H1 (cell line): Measurements from ENCODE around the gene DIP2B. TPM values are rescaled to one million over a fixed set of nuclear protein-coding genes. Genes with fewer than 3 reads are reported as not detected.

ENCODE experiments used
- CTCF ChIA-PET: fragments of 300-600 bp; sonication (Branson Sonifier 250); formaldehyde crosslinking; loops from one replicate; lab custom pipeline; 2021; ENCODE audit not compliant: partially characterized antibody; lab: Charles Lee
- POLR2A ChIA-PET: fragments of 300-600 bp; sonication (Branson Sonifier 250); formaldehyde crosslinking; loops from one replicate; lab custom pipeline; 2021; ENCODE audit warnings: inconsistent platforms; ENCODE audit not compliant: partially characterized antibody; lab: Charles Lee
- DNase-seq, 2 experiments: peaks; one replicate each; pipeline versions ENCODE4 v3.0.0 to v3.0.0-alpha.2; 2010 to 2022; ENCODE audit warnings: low spot score in 2 of 2, low read depth in 1 of 2, mixed read lengths in 1 of 2
- FAIRE-seq: peaks from 2 replicates; lab custom pipeline; 2011; peaks lifted over from hg19 to GRCh38; lab: Jason Lieb, UNC
- H2AFZ ChIP-seq: 2 replicates; pipeline ENCODE4 v1.8.1; 2012; ENCODE audit warnings: low read length, inconsistent platforms
- H2AK5ac ChIP-seq: 2 replicates; pipeline ENCODE4 v1.6.1; 2013; ENCODE audit warnings: low read depth, low read length
- H2BK120ac ChIP-seq: replicated peaks from 2 replicates; pipeline ENCODE3; 2013; ENCODE audit warnings: low read depth, low read length, inconsistent platforms
- H2BK12ac ChIP-seq: 2 replicates; pipeline ENCODE4 v1.6.1; 2013; ENCODE audit warnings: low read depth, low read length
- H2BK15ac ChIP-seq: 2 replicates; pipeline ENCODE4 v1.6.1; 2013; ENCODE audit warnings: low read length
- H2BK20ac ChIP-seq: 2 replicates; pipeline ENCODE4 v1.6.1; 2013; ENCODE audit warnings: low read length
- H2BK5ac ChIP-seq: 2 replicates; pipeline ENCODE4 v1.6.1; 2013; ENCODE audit warnings: low read depth, low read length
- H3K14ac ChIP-seq: 2 replicates; pipeline ENCODE4 v1.6.1; 2013; ENCODE audit warnings: inconsistent platforms; ENCODE audit not compliant: insufficient read length
- H3K18ac ChIP-seq: 2 replicates; pipeline ENCODE4 v1.6.1; 2013; ENCODE audit warnings: low read length; ENCODE audit errors: extremely low read depth
- H3K23ac ChIP-seq: 2 replicates; pipeline ENCODE4 v1.6.1; 2013; ENCODE audit warnings: inconsistent platforms; ENCODE audit not compliant: insufficient read length
- H3K23me2 ChIP-seq: 2 replicates; pipeline ENCODE4 v1.6.1; 2013; ENCODE audit warnings: low read depth, low read length
- H3K27ac ChIP-seq: 2 replicates; pipeline ENCODE4 v1.6.1; 2011; ENCODE audit warnings: low read depth, low read length, inconsistent platforms
- H3K27me3 ChIP-seq, 4 experiments: replicated peaks in 1 of 4; 1 replicate in 1 of 4; 2 replicates in 3 of 4; pipeline versions ENCODE4 v1.6.1 to v1.8.1; 2011 to 2013; ENCODE audit warnings: low read length in 3 of 4, mild to moderate bottlenecking in 3 of 4, inconsistent platforms in 2 of 4, mixed read lengths in 2 of 4, moderate library complexity in 1 of 4; ENCODE audit not compliant: control insufficient read depth in 3 of 4, insufficient read depth in 3 of 4; ENCODE audit errors: extremely low read depth in 1 of 4
- H3K36me3 ChIP-seq, 4 experiments: 2 replicates each; pipeline versions ENCODE4 v1.6.1 to v1.8.1; 2011 to 2013; ENCODE audit warnings: mild to moderate bottlenecking in 4 of 4, low read length in 3 of 4, moderate library complexity in 2 of 4, control low read depth in 1 of 4, inconsistent platforms in 1 of 4; ENCODE audit not compliant: insufficient read depth in 4 of 4, control insufficient read depth in 2 of 4
- H3K4ac ChIP-seq: replicated peaks from 2 replicates; pipeline ENCODE3; 2013; ENCODE audit warnings: low read length, low read depth, mixed read lengths, inconsistent platforms; ENCODE audit not compliant: insufficient read length
- H3K4me1 ChIP-seq, 4 experiments: replicated peaks in 1 of 4; 1 replicate in 1 of 4; 2 replicates in 3 of 4; pipeline versions ENCODE4 v1.6.1 to v1.8.1; 2011 to 2013; ENCODE audit warnings: low read length in 3 of 4, inconsistent platforms in 2 of 4, mixed read lengths in 1 of 4; ENCODE audit not compliant: insufficient read depth in 4 of 4, control insufficient read depth in 3 of 4
- H3K4me2 ChIP-seq, 2 experiments: 2 replicates each; pipeline versions ENCODE4 v1.6.1 to v1.8.1; 2011 to 2013; ENCODE audit warnings: low read depth in 2 of 2, low read length in 2 of 2, control low read depth in 1 of 2, inconsistent platforms in 1 of 2, mild to moderate bottlenecking in 1 of 2; ENCODE audit not compliant: insufficient read depth in 1 of 2
- H3K4me3 ChIP-seq, 4 experiments: fragments of 200-600, 300-600 bp in 1 of 4; sonication (generic), shearing (Covaris generic), sonication (Bioruptor Twin) in 1 of 4; 2 replicates each; pipeline versions ENCODE4 v1.5.1 to v1.8.1; 2011 to 2016; ENCODE audit warnings: low read length in 4 of 4, low read depth in 3 of 4, control low read depth in 2 of 4, inconsistent platforms in 2 of 4, mild to moderate bottlenecking in 2 of 4, mixed read lengths in 1 of 4, moderate library complexity in 1 of 4; ENCODE audit not compliant: insufficient read depth in 2 of 4; ENCODE audit errors: extremely low read depth in 1 of 4
- H3K56ac ChIP-seq: replicated peaks from 2 replicates; pipeline ENCODE3; 2013; ENCODE audit warnings: low read depth, mild to moderate bottlenecking, mixed read lengths, low read length, inconsistent platforms; ENCODE audit not compliant: insufficient read length
- H3K79me1 ChIP-seq: 2 replicates; pipeline ENCODE4 v1.6.1; 2013; ENCODE audit warnings: low read depth, low read length, control low read depth
- H3K79me2 ChIP-seq, 2 experiments: 2 replicates each; pipeline versions ENCODE4 v1.6.1 to v1.8.1; 2012 to 2013; ENCODE audit warnings: low read length in 2 of 2, mild to moderate bottlenecking in 2 of 2, inconsistent platforms in 1 of 2; ENCODE audit not compliant: insufficient read depth in 2 of 2, control insufficient read depth in 1 of 2
- H3K9ac ChIP-seq, 4 experiments: replicated peaks in 1 of 4; 1 replicate in 1 of 4; 2 replicates in 3 of 4; pipeline versions ENCODE4 v1.6.1 to v1.8.1; 2011 to 2013; ENCODE audit warnings: low read depth in 3 of 4, low read length in 3 of 4, control low read depth in 2 of 4, mild to moderate bottlenecking in 2 of 4, moderate library complexity in 2 of 4, inconsistent platforms in 1 of 4; ENCODE audit errors: extremely low read depth in 1 of 4
- H3K9me3 ChIP-seq, 2 experiments: 2 replicates each; pipeline versions ENCODE4 v1.6.1 to v1.8.1; 2012 to 2013; ENCODE audit warnings: mild to moderate bottlenecking in 2 of 2, moderate library complexity in 2 of 2, control low read depth in 1 of 2, inconsistent platforms in 1 of 2, low read depth in 1 of 2, low read length in 1 of 2, mixed read lengths in 1 of 2; ENCODE audit not compliant: insufficient read depth in 2 of 2
- H4K20me1 ChIP-seq, 2 experiments: replicated peaks in 1 of 2; 2 replicates each; pipeline versions ENCODE3 to v1.8.1; 2011 to 2013; ENCODE audit warnings: inconsistent platforms in 2 of 2, low read length in 2 of 2, mild to moderate bottlenecking in 1 of 2; ENCODE audit not compliant: insufficient read depth in 2 of 2, control insufficient read depth in 1 of 2
- H4K5ac ChIP-seq: 2 replicates; pipeline ENCODE4 v1.6.1; 2013; ENCODE audit warnings: low read length, low read depth, mixed read lengths, inconsistent platforms; ENCODE audit not compliant: insufficient read length
- H4K8ac ChIP-seq: 2 replicates; pipeline ENCODE4 v1.8.0; 2013; ENCODE audit warnings: mild to moderate bottlenecking, moderate library complexity, low read length, inconsistent platforms; ENCODE audit not compliant: insufficient read depth; ENCODE audit errors: extremely low read depth
- H4K91ac ChIP-seq: replicated peaks from 2 replicates; pipeline ENCODE3; 2013; ENCODE audit warnings: low read length, mixed read lengths, inconsistent platforms; ENCODE audit not compliant: insufficient read length
- CREB1 ChIP-seq: IDR thresholded peaks from 2 replicates; pipeline ENCODE4 v1.6.1; 2012; ENCODE audit warnings: inconsistent platforms
- EGR1 ChIP-seq: IDR thresholded peaks from 2 replicates; pipeline ENCODE4 v1.6.1; 2011; ENCODE audit warnings: low read depth, low read length, borderline replicate concordance
- SAP30 ChIP-seq: fragments of 300-600 bp; sonication (generic); IDR thresholded peaks from 2 replicates; pipeline ENCODE4 v1.7.1; 2012; ENCODE audit warnings: low read length, moderate library complexity, mild to moderate bottlenecking, inconsistent platforms; ENCODE audit not compliant: insufficient read depth, insufficient replicate concordance
- TAF1 ChIP-seq: IDR thresholded peaks from 2 replicates; pipeline ENCODE4 v1.6.1; 2011; ENCODE audit warnings: mild to moderate bottlenecking, low read depth, low read length
- TAF7 ChIP-seq: optimal IDR thresholded peaks from 2 replicates; pipeline ENCODE3; 2011; ENCODE audit warnings: low read depth, mild to moderate bottlenecking, inconsistent platforms, low read length, moderate library complexity, borderline replicate concordance
- WGBS, 2 experiments: shearing (Covaris generic) in 1 of 2; methylation state at CpG; one replicate each; pipeline versions ENCODE4 v1.1.6 to v1.1.7; 2013 to 2015; ENCODE audit warnings: low lambda C conversion rate in 2 of 2, mixed read lengths in 2 of 2, inconsistent platforms in 1 of 2, low coverage in 1 of 2, missing lambda C conversion rate in 1 of 2; ENCODE audit not compliant: insufficient replicate concordance in 2 of 2, insufficient coverage in 1 of 2, insufficient read length in 1 of 2; ENCODE audit errors: extremely low coverage in 1 of 2, missing lambda C conversion rate in 1 of 2; 5-methylcytosine and 5-hydroxymethylcytosine counted together
- polyA plus RNA-seq, 7 experiments: library from polyadenylated mRNA; depleted of rRNA in 3 of 7; stranded (reverse) in 5 of 7; unstranded in 2 of 7; fragments of >200 nt in 5 of 7; fragments of 200-250 nt in 2 of 7; gene quantifications; 1 replicate in 5 of 7; 2 replicates in 1 of 7; 4 replicates in 1 of 7; pipeline versions ENCODE4 v1.2.1 to v1.2.3, GENCODE V29; 2011 to 2013; ENCODE audit warnings: missing spikeins in 2 of 7, mixed read lengths in 2 of 7
- total RNA-seq: library from RNA; stranded (reverse); fragmentation: NEBNext Ultra II Directional; extraction: Animal tissue kit (Norgen Biotek cat#: 25700); gene quantifications from 2 replicates; pipeline ENCODE4 v1.2.1, GENCODE V29; 2021
- TF ChIP-seq, protein P1 (sequence below): IDR thresholded peaks from 2 replicates; pipeline ENCODE4 v1.6.1; 2012; ENCODE audit warnings: low read length, inconsistent platforms

DIP2B gene
- total and polyA plus RNA-seq, 2 of the 8 experiments (the other 6 are each of a cell fraction or from before 2014, with no cell fraction given), result 11.1 to 29.6 TPM

DNA sequence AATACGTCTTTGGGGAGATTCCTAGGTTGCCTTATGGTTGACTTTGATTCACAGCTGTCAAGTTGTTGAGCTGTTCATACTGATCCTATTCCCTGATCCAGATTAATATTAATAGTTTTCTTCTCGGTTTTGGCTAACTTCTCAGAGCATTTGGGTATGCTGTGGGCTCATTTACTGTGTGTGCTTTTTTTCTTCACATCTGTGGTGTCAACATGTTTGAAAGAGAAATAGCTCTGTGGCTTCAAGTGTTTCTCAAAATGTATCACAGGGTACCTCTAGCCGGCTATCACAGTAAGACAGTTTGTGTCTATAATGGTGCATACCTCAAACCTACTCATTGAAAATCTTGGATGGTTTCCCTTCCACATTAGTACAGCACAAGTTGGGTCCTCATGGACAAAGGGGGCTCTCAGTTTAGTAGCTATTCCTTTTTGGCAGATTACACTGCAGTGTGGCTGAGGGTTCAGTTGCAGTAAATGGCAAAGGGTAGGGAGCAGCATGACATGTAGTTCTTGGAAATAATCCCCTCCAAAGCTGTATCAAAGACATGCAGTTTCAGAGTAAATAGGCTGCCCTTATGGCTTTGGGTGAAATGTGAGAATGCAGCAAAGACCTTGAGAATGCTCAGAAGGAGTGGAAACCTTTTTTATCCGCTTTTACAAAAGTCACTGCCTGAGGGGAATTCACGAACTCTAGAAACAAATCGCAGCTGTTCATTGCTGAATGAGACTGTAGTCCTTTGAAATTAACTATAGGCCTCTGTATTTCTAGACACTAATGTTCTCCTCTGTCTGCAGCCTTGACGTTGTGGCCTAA lies 156.7 kb downstream of the DIP2B start:
- ChIA-PET CTCF (interaction anchor here (0.9 to 1.3 kb wide), 3 partner anchors 8 to 23 kb away, joined by 3 read pairs; no protein-coding TSS in a partner anchor), POLR2A (interaction anchor here (0.6 to 1.0 kb wide), 2 partner anchors 157 to 265 kb away, joined by 3 read pairs; partner anchors contain the start of genes DIP2B and FAM186A)
- Histone ChIP-seq H3K14ac (no peak overlapping the region), H3K9ac (no peak overlapping the region), H2BK20ac (no peak overlapping the region), H2BK12ac (no peak overlapping the region), H4K8ac (no peak overlapping the region), H3K36me3 (0 out of 8 replicates have a peak, but pooled peaks cover 0 to 3% (median 0%) of the 10 kb centered on the region in 4 experiments), H2AK5ac (no peak overlapping the region), H2BK120ac (no peak overlapping the region), H3K23ac (no peak overlapping the region), H4K5ac (no peak overlapping the region), H3K4me1 (no peaks in the 10 kb centered on the region), H2BK5ac (no peak overlapping the region), H4K91ac (no peak overlapping the region), H3K56ac (no peak overlapping the region), H3K4me3 (no peak overlapping the region), H3K27me3 (no peaks in the 10 kb centered on the region), H3K9me3 (no peaks in the 10 kb centered on the region), H3K79me1 (no peaks in the 10 kb centered on the region), H3K27ac (no peak overlapping the region), H3K4ac (no peak overlapping the region), H3K4me2 (no peak overlapping the region), H2AFZ (no peak overlapping the region), H3K23me2 (no peaks in the 10 kb centered on the region), H3K18ac (no peak overlapping the region), H3K79me2 (no peaks in the 10 kb centered on the region), H2BK15ac (no peak overlapping the region), H4K20me1 (no peaks in the 10 kb centered on the region)
- FAIRE-seq, result no peak
- no peak for DNase-seq
- no peak for TF ChIP-seq SAP30
- TF ChIP-seq TAF7, result no peak
- TF ChIP-seq, protein P1, sequence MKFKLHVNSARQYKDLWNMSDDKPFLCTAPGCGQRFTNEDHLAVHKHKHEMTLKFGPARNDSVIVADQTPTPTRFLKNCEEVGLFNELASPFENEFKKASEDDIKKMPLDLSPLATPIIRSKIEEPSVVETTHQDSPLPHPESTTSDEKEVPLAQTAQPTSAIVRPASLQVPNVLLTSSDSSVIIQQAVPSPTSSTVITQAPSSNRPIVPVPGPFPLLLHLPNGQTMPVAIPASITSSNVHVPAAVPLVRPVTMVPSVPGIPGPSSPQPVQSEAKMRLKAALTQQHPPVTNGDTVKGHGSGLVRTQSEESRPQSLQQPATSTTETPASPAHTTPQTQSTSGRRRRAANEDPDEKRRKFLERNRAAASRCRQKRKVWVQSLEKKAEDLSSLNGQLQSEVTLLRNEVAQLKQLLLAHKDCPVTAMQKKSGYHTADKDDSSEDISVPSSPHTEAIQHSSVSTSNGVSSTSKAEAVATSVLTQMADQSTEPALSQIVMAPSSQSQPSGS, result no peak
- no peak for TF ChIP-seq EGR1
- no peak for TF ChIP-seq TAF1
- no peak for TF ChIP-seq CREB1
- 83% methylated on average over 7 of the region's 7 CpGs; no CpG with 5 or more reads in 1 of the 2 experiments for WGBS, 2 experiments
